KMS-11 (cell line): ENCODE measurements around the gene LRRFIP1.

ENCODE experiments used
- H2AFZ ChIP-seq: fragments of 200-600 bp; sonication (generic); 2 replicates; pipeline ENCODE4 v1.6.1; 2016; ENCODE audit warnings: antibody characterized with exemption, mixed run types, low read depth
- H3K27ac ChIP-seq: fragments of 200-600 bp; sonication (generic); 2 replicates; pipeline ENCODE4 v1.6.1; 2016; ENCODE audit warnings: mild to moderate bottlenecking, mixed run types
- H3K27me3 ChIP-seq: fragments of 200-600 bp; sonication (generic); 2 replicates; pipeline ENCODE4 v1.6.1; 2017; ENCODE audit warnings: mild to moderate bottlenecking, low read depth, mixed run types, moderate library complexity; ENCODE audit not compliant: insufficient read depth
- H3K36me3 ChIP-seq: fragments of 200-600 bp; sonication (generic); 2 replicates; pipeline ENCODE4 v1.6.1; 2017; ENCODE audit warnings: mild to moderate bottlenecking, mixed run types; ENCODE audit not compliant: insufficient read depth
- H3K4me1 ChIP-seq: fragments of 200-600 bp; sonication (generic); 2 replicates; pipeline ENCODE4 v1.6.1; 2016; ENCODE audit warnings: mild to moderate bottlenecking, low read depth, mixed run types; ENCODE audit not compliant: poor library complexity, severe bottlenecking
- H3K4me2 ChIP-seq: fragments of 200-600 bp; sonication (generic); 2 replicates; pipeline ENCODE4 v1.7.0; 2016; ENCODE audit warnings: mild to moderate bottlenecking, mixed run types
- H3K4me3 ChIP-seq: fragments of 200-600 bp; sonication (generic); IDR thresholded peaks from 2 replicates; pipeline ENCODE4 v1.6.1; 2017; ENCODE audit warnings: low read depth, low read length, mixed read lengths; ENCODE audit not compliant: insufficient read depth
- H3K79me2 ChIP-seq: fragments of 200-600 bp; sonication (generic); 2 replicates; pipeline ENCODE4 v1.6.1; 2016; ENCODE audit warnings: low read depth, mixed run types; ENCODE audit not compliant: insufficient read depth
- H3K9ac ChIP-seq: fragments of 200-600 bp; sonication (generic); 2 replicates; pipeline ENCODE4 v1.6.1; 2016; ENCODE audit warnings: mild to moderate bottlenecking, mixed run types
- H4K20me1 ChIP-seq: fragments of 200-600 bp; sonication (generic); 2 replicates; pipeline ENCODE4 v1.6.1; 2016; ENCODE audit warnings: mild to moderate bottlenecking, mixed run types; ENCODE audit not compliant: insufficient read depth
- CTCF ChIP-seq: fragments of 200-600 bp; sonication (generic); conservative IDR thresholded peaks from 2 replicates; pipeline ENCODE4 v1.6.1; 2017; ENCODE audit warnings: low read depth, mild to moderate bottlenecking, antibody characterized with exemption, low read length, moderate library complexity, mixed read lengths

LRRFIP1 gene

GRCh38 chr2:237631801-237632585 lies 4.6 kb downstream of the LRRFIP1 start:
- no peak overlapping the region for H3K27ac ChIP-seq
- H3K27me3 ChIP-seq, result no peaks in the 10 kb centered on the region
- no peak for TF ChIP-seq CTCF
- no peaks in the 10 kb centered on the region for H4K20me1 ChIP-seq
- H3K4me2 ChIP-seq, result no peak overlapping the region
- no peak overlapping the region for H2AFZ ChIP-seq
- H3K79me2 ChIP-seq, result no peaks in the 10 kb centered on the region
- H3K36me3 ChIP-seq, result no peaks in the 10 kb centered on the region
- H3K4me3 ChIP-seq, result no peak overlapping the region
- H3K4me1 ChIP-seq, result no peaks in the 10 kb centered on the region
- H3K9ac ChIP-seq, result no peak overlapping the region

GRCh38 chr2:237633061-237633561 lies 5.7 kb downstream of the LRRFIP1 start:
- no peaks in the 10 kb centered on the region for H4K20me1 ChIP-seq
- no peak overlapping the region for H3K4me3 ChIP-seq
- H3K79me2 ChIP-seq, result no peaks in the 10 kb centered on the region
- no peak overlapping the region for H3K27ac ChIP-seq
- no peak overlapping the region for H3K4me2 ChIP-seq
- no peaks in the 10 kb centered on the region for H3K4me1 ChIP-seq
- H2AFZ ChIP-seq, result no peak overlapping the region
- H3K9ac ChIP-seq, result no peak overlapping the region
- H3K27me3 ChIP-seq, result no peaks in the 10 kb centered on the region
- no peak for TF ChIP-seq CTCF
- H3K36me3 ChIP-seq, result no peaks in the 10 kb centered on the region

GRCh38 chr2:237636578-237636977 lies 9.2 kb downstream of the LRRFIP1 start:
- no peak for TF ChIP-seq CTCF
- Histone ChIP-seq H3K4me1 (no peaks in the 10 kb centered on the region), H4K20me1 (no peaks in the 10 kb centered on the region), H3K9ac (no peak overlapping the region), H3K4me3 (no peak overlapping the region), H3K27me3 (no peaks in the 10 kb centered on the region), H3K27ac (no peak overlapping the region), H3K4me2 (no peak overlapping the region), H3K36me3 (no peaks in the 10 kb centered on the region), H2AFZ (no peak overlapping the region), H3K79me2 (no peaks in the 10 kb centered on the region)

GRCh38 chr2:237637429-237638135 lies 10.2 kb downstream of the LRRFIP1 start:
- Histone ChIP-seq H3K27ac (no peak overlapping the region), H2AFZ (no peak overlapping the region), H3K4me2 (no peak overlapping the region), H3K36me3 (no peaks in the 10 kb centered on the region), H3K79me2 (no peaks in the 10 kb centered on the region), H4K20me1 (no peaks in the 10 kb centered on the region), H3K9ac (no peak overlapping the region), H3K4me1 (no peaks in the 10 kb centered on the region), H3K27me3 (no peaks in the 10 kb centered on the region), H3K4me3 (no peak overlapping the region)
- TF ChIP-seq CTCF, result no peak
